CD4-positive, alpha-beta T cell treated with Interleukin-17A for 1 hour (primary cell): Measurements from ENCODE around the gene SYF2.

Source experiments
- DNase-seq: peaks from one replicate; pipeline ENCODE4 v3.0.0-alpha.2; 2020

SYF2 gene

DNA sequence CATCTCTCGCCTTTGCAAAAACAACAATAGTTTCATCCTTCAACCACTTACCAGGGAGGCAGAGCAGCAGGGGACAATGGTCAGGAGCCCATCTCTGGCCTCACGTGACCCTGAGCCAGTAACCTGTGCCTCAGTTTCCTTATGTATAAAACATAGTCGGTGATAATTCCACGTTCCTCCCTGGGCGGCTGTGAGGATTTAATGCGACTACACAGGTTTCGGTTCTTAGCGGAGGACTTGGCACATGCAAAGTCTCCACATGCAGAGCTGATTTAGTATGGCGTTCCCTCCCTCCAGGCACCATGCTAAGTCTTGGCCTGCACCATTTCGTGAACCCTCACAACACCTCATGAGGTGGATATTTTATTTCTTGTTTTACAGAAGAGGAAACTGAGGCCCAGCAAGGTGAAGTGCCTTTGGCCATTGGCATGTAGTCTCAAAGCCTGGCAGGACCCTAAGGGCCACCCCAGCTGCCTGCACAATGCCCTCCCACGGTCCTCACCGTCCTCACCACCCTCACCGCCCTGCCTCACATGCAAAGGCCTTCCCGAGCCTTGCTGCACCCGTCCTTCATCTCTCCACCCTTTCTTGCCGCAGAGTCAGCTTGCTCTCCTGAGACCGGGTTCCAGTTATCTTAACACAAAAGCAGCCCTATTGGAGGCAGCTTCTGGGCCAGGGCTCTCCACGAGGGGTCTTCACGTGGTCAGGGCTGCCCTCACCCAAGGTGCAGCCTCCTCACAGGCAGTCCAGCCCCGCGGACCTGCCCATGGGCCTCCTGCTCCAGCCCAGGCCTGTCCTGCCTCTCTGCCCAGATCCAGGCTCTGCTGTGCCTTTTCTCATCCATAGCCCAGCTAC, 48.9 kb downstream of the SYF2 start:
- DNase-seq = no peak

GRCh38 chr1:25182629-25183028, 49.7 kb downstream of the SYF2 start:
- no peak for DNase-seq

DNA sequence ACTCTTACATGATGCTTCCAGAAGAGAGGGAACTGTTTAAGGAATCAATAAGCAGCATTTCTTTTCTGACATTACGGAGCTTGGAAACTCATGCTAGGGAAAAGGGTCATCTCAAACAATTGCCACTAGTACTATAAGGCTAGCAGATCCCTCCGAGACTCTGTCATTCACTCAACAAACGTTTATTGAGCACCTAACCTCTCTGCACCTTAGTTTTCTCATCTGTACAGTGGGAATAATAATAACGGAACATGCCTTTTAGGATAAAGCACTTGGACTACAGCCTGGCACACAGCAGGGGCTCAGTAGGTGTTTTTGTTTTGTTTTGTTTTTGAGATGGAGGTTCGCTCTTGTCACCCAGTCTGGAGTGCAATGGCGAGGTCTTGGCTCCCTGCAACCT, 51.3 kb downstream of the SYF2 start:
- no peak for DNase-seq

- no peak for DNase-seq
These were observed 53.3 kb downstream of the SYF2 start for GRCh38 chr1:25178917-25179561.

GRCh38 chr1:25174730-25175612, 57.3 kb downstream of the SYF2 start:
- no peak for DNase-seq

- no peak for DNase-seq
These were observed 58.0 kb downstream of the SYF2 start for GRCh38 chr1:25174363-25174729.

DNA sequence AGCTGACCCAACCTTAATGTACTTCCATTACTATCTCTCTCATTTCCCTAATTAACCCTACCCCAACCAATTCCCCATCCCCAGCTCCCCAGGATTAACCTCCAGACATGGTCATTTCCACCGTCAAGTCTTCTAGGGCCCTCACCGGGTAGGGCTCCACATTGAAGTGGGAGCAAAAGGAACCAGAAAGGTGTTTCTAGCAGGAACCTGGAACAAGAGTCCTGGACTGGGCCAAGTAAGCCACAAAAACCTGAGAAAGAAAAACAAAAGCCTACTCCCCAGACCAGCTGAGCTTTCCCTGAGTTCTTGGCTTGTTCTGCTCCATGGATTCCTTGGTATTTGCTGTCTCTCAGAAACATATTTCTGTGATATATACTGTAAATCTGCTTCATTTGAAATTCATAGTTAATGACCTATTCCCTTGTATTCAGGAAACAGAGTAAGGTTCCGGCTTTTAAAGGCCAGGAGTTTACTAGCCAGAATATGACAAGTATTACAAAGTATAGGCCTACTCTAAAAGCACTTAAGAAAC, 58.4 kb downstream of the SYF2 start:
- no peak for DNase-seq
